Parathyroid adenoma (tissue), 2 donors: ENCODE measurements around the gene KDELR3.

Source experiments
- H2AFZ ChIP-seq: fragments of 300-600 bp; sonication (generic); one replicate; pipeline ENCODE4 v1.7.0; 2017; ENCODE audit warnings: antibody characterized with exemption, mild to moderate bottlenecking
- H3K27ac ChIP-seq: fragments of 300-600 bp; sonication (generic); one replicate; pipeline ENCODE4 v1.7.0; 2017
- H3K27me3 ChIP-seq: fragments of 300-600 bp; sonication (generic); one replicate; pipeline ENCODE4 v1.7.0; 2017; ENCODE audit warnings: low read length; ENCODE audit not compliant: control insufficient read depth, insufficient read depth
- H3K36me3 ChIP-seq: fragments of 300-600 bp; sonication (generic); one replicate; pipeline ENCODE4 v1.7.0; 2017; ENCODE audit warnings: low read length; ENCODE audit not compliant: control insufficient read depth, insufficient read depth
- H3K4me1 ChIP-seq: fragments of 300-600 bp; sonication (generic); one replicate; pipeline ENCODE4 v1.7.0; 2017; ENCODE audit warnings: control low read depth
- H3K4me2 ChIP-seq: fragments of 300-600 bp; sonication (generic); one replicate; pipeline ENCODE4 v1.7.0; 2017; ENCODE audit warnings: low read length
- H3K4me3 ChIP-seq: fragments of 300-600 bp; sonication (generic); one replicate; pipeline ENCODE4 v1.7.0; 2017; ENCODE audit warnings: low read depth, low read length
- H3K79me2 ChIP-seq: fragments of 300-600 bp; sonication (generic); one replicate; pipeline ENCODE4 v1.7.0; 2017; ENCODE audit warnings: control low read depth
- H3K9ac ChIP-seq: fragments of 300-600 bp; sonication (generic); one replicate; pipeline ENCODE4 v1.7.0; 2017; ENCODE audit warnings: mild to moderate bottlenecking
- H3K9me3 ChIP-seq: fragments of 300-600 bp; sonication (generic); one replicate; pipeline ENCODE4 v1.7.0; 2017; ENCODE audit warnings: low read length; ENCODE audit not compliant: control insufficient read depth
- CTCF ChIP-seq: fragments of 300-600 bp; sonication (generic); IDR thresholded peaks from one replicate; pipeline ENCODE4 v1.7.0; 2017; ENCODE audit warnings: antibody characterized with exemption, mild to moderate bottlenecking
- donor health status: primary hyperparathyroidism.

Gene KDELR3

GRCh38 chr22:38481162-38481870 is 13.4 kb downstream of the KDELR3 start:
- H2AFZ ChIP-seq: no peak overlapping the region
- TF ChIP-seq CTCF: no peak
- H3K27me3 ChIP-seq: no peaks in the 10 kb centered on the region
- no peaks in the 10 kb centered on the region for H3K9me3 ChIP-seq
- H3K9ac ChIP-seq: no peak overlapping the region
- H3K36me3 ChIP-seq: no peaks in the 10 kb centered on the region
- no peaks in the 10 kb centered on the region for H3K79me2 ChIP-seq
- no peak overlapping the region for H3K4me3 ChIP-seq
- no peak overlapping the region for H3K4me2 ChIP-seq
- H3K4me1 ChIP-seq: no peaks in the 10 kb centered on the region
- H3K27ac ChIP-seq: no peak overlapping the region

- no peak for TF ChIP-seq CTCF
- Histone ChIP-seq H3K4me1 (no peaks in the 10 kb centered on the region), H3K79me2 (no peaks in the 10 kb centered on the region), H3K9ac (no peak overlapping the region), H3K4me2 (no peak overlapping the region), H2AFZ (no peak overlapping the region), H3K9me3 (no peaks in the 10 kb centered on the region), H3K36me3 (no peaks in the 10 kb centered on the region), H3K27ac (no peak overlapping the region), H3K4me3 (no peak overlapping the region), H3K27me3 (no peaks in the 10 kb centered on the region)
Observed at GRCh38 chr22:38481871-38482332, 14.0 kb downstream of the KDELR3 start.

GRCh38 chr22:38482662-38483308 is 14.9 kb downstream of the KDELR3 start:
- no peaks in the 10 kb centered on the region for H3K36me3 ChIP-seq
- H3K9ac ChIP-seq: no peak overlapping the region
- no peaks in the 10 kb centered on the region for H3K27me3 ChIP-seq
- no peaks in the 10 kb centered on the region for H3K4me1 ChIP-seq
- no peak overlapping the region for H3K4me2 ChIP-seq
- TF ChIP-seq CTCF: no peak
- no peak overlapping the region for H3K4me3 ChIP-seq
- no peak overlapping the region for H2AFZ ChIP-seq
- H3K27ac ChIP-seq: no peak overlapping the region
- H3K9me3 ChIP-seq: no peaks in the 10 kb centered on the region
- no peaks in the 10 kb centered on the region for H3K79me2 ChIP-seq

GRCh38 chr22:38484244-38484643 is 16.3 kb downstream of the KDELR3 start:
- no peaks in the 10 kb centered on the region for H3K9me3 ChIP-seq
- H3K4me3 ChIP-seq: no peak overlapping the region
- H3K79me2 ChIP-seq: no peaks in the 10 kb centered on the region
- no peak overlapping the region for H3K9ac ChIP-seq
- no peak overlapping the region for H2AFZ ChIP-seq
- no peak overlapping the region for H3K4me2 ChIP-seq
- no peaks in the 10 kb centered on the region for H3K36me3 ChIP-seq
- no peaks in the 10 kb centered on the region for H3K4me1 ChIP-seq
- no peak overlapping the region for H3K27ac ChIP-seq
- TF ChIP-seq CTCF: no peak
- no peaks in the 10 kb centered on the region for H3K27me3 ChIP-seq
